ENCODE results near the gene DMD.
"Not testable (repeated sequence)": the region's sequence is repeated elsewhere in the genome, so short reads cannot be mapped to it uniquely, and the experiment has no call there.

DMD gene

GRCh38 chrX:32778965-32779364 lies 432.4 kb downstream of the DMD start:
- Mint-ChIP-seq H3K27ac (no peak overlapping the region), H3K9me3 (no peaks in the 10 kb centered on the region), H3K4me1 (ENCODE audit: low read depth) (no peaks in the 10 kb centered on the region), H3K36me3 (ENCODE audit: low read depth) (no peaks in the 10 kb centered on the region), H3K4me3 (no peak overlapping the region), H3K27me3 (no peaks in the 10 kb centered on the region)

- Mint-ChIP-seq H3K36me3 (ENCODE audit: low read depth) (no peaks in the 10 kb centered on the region), H3K9me3 (no peaks in the 10 kb centered on the region), H3K4me3 (no peak overlapping the region)
Measured at GRCh38 chrX:32774966-32775365, 436.4 kb downstream of the DMD start.

GRCh38 chrX:32749070-32749469 lies 462.3 kb downstream of the DMD start:
- H3K36me3 Mint-ChIP-seq (ENCODE audit: low read depth): no peaks in the 10 kb centered on the region
- no peak overlapping the region for H3K27ac Mint-ChIP-seq
- no peak overlapping the region for H3K4me3 Mint-ChIP-seq
- no peaks in the 10 kb centered on the region for H3K4me1 Mint-ChIP-seq (ENCODE audit: low read depth)
- no peaks in the 10 kb centered on the region for H3K27me3 Mint-ChIP-seq
- H3K9me3 Mint-ChIP-seq: no peaks in the 10 kb centered on the region

More at GRCh38 chrX:32774966-32775365, 436.4 kb downstream of the DMD start:
- Mint-ChIP-seq H3K27me3 (no peaks in the 10 kb centered on the region), H3K27ac (no peak overlapping the region), H3K4me1 (ENCODE audit: low read depth) (no peaks in the 10 kb centered on the region)

- Mint-ChIP-seq H3K9me3 (no peaks in the 10 kb centered on the region), H3K27ac (no peak overlapping the region), H3K27me3 (no peaks in the 10 kb centered on the region), H3K4me1 (ENCODE audit: low read depth) (no peaks in the 10 kb centered on the region), H3K4me3 (no peak overlapping the region), H3K36me3 (ENCODE audit: low read depth) (no peaks in the 10 kb centered on the region)
Measured at GRCh38 chrX:32745323-32745722, 466.0 kb downstream of the DMD start.

- no peak overlapping the region for H3K27ac Mint-ChIP-seq
- no peaks in the 10 kb centered on the region for H3K9me3 Mint-ChIP-seq
- no peak overlapping the region for H3K4me3 Mint-ChIP-seq
- H3K36me3 Mint-ChIP-seq (ENCODE audit: low read depth): no peaks in the 10 kb centered on the region
- H3K27me3 Mint-ChIP-seq: no peaks in the 10 kb centered on the region
- no peaks in the 10 kb centered on the region for H3K4me1 Mint-ChIP-seq (ENCODE audit: low read depth)
Measured at GRCh38 chrX:32744921-32745320, 466.4 kb downstream of the DMD start.

GRCh38 chrX:32741910-32742309 lies 469.4 kb downstream of the DMD start:
- H3K4me1 Mint-ChIP-seq (ENCODE audit: low read depth): no peaks in the 10 kb centered on the region
- H3K4me3 Mint-ChIP-seq: no peak overlapping the region
- H3K27ac Mint-ChIP-seq: no peak overlapping the region
- no peaks in the 10 kb centered on the region for H3K36me3 Mint-ChIP-seq (ENCODE audit: low read depth)
- H3K27me3 Mint-ChIP-seq: no peaks in the 10 kb centered on the region
- no peaks in the 10 kb centered on the region for H3K9me3 Mint-ChIP-seq

GRCh38 chrX:32708542-32708941 lies 502.8 kb downstream of the DMD start:
- H3K27ac Mint-ChIP-seq: no peak overlapping the region
- H3K27me3 Mint-ChIP-seq: no peaks in the 10 kb centered on the region
- H3K4me3 Mint-ChIP-seq: no peak overlapping the region
- H3K4me1 Mint-ChIP-seq (ENCODE audit: low read depth): no peaks in the 10 kb centered on the region
- H3K36me3 Mint-ChIP-seq (ENCODE audit: low read depth): no peaks in the 10 kb centered on the region
- no peaks in the 10 kb centered on the region for H3K9me3 Mint-ChIP-seq

GRCh38 chrX:32705385-32705784 lies 506.0 kb downstream of the DMD start:
- not testable (repeated sequence) for H3K9me3 Mint-ChIP-seq; H3K4me3 Mint-ChIP-seq; H3K4me1 Mint-ChIP-seq (ENCODE audit: low read depth); H3K27ac Mint-ChIP-seq; H3K27me3 Mint-ChIP-seq; H3K36me3 Mint-ChIP-seq (ENCODE audit: low read depth)

- H3K9me3 Mint-ChIP-seq: peaks cover 4% of the 10 kb centered on the region
- H3K27ac Mint-ChIP-seq: no peak overlapping the region
- H3K36me3 Mint-ChIP-seq (ENCODE audit: low read depth): no peaks in the 10 kb centered on the region
- H3K4me3 Mint-ChIP-seq: no peak overlapping the region
- H3K27me3 Mint-ChIP-seq: no peaks in the 10 kb centered on the region
- H3K4me1 Mint-ChIP-seq (ENCODE audit: low read depth): no peaks in the 10 kb centered on the region
Measured at GRCh38 chrX:32687379-32687778, 524.0 kb downstream of the DMD start.

- H3K9me3 Mint-ChIP-seq: no peaks in the 10 kb centered on the region
- H3K36me3 Mint-ChIP-seq (ENCODE audit: low read depth): no peaks in the 10 kb centered on the region
- H3K4me1 Mint-ChIP-seq (ENCODE audit: low read depth): no peaks in the 10 kb centered on the region
- no peak overlapping the region for H3K4me3 Mint-ChIP-seq
- H3K27ac Mint-ChIP-seq: no peak overlapping the region
- no peaks in the 10 kb centered on the region for H3K27me3 Mint-ChIP-seq
Measured at GRCh38 chrX:32678487-32678886, 532.9 kb downstream of the DMD start.

GRCh38 chrX:32673193-32673592 lies 538.2 kb downstream of the DMD start:
- Mint-ChIP-seq H3K4me1 (ENCODE audit: low read depth) (no peaks in the 10 kb centered on the region), H3K27me3 (no peaks in the 10 kb centered on the region), H3K27ac (no peak overlapping the region), H3K4me3 (no peak overlapping the region), H3K36me3 (ENCODE audit: low read depth) (no peaks in the 10 kb centered on the region), H3K9me3 (no peaks in the 10 kb centered on the region)

GRCh38 chrX:32662516-32662915 lies 548.8 kb downstream of the DMD start:
- Mint-ChIP-seq H3K36me3 (ENCODE audit: low read depth) (no peaks in the 10 kb centered on the region), H3K4me1 (ENCODE audit: low read depth) (no peaks in the 10 kb centered on the region), H3K27me3 (no peaks in the 10 kb centered on the region), H3K27ac (no peak overlapping the region), H3K9me3 (peaks cover 4% of the 10 kb centered on the region), H3K4me3 (no peak overlapping the region)

GRCh38 chrX:32644476-32645245 lies 566.7 kb downstream of the DMD start:
- H3K4me3 Mint-ChIP-seq: no peak overlapping the region
- H3K27ac Mint-ChIP-seq: peak overlapping the region; percentile 31
- no peaks in the 10 kb centered on the region for H3K36me3 Mint-ChIP-seq (ENCODE audit: low read depth)
- no peaks in the 10 kb centered on the region for H3K27me3 Mint-ChIP-seq
- no peaks in the 10 kb centered on the region for H3K4me1 Mint-ChIP-seq (ENCODE audit: low read depth)
- H3K9me3 Mint-ChIP-seq: no peaks in the 10 kb centered on the region

GRCh38 chrX:32642283-32642682 lies 569.1 kb downstream of the DMD start:
- Mint-ChIP-seq H3K9me3 (no peaks in the 10 kb centered on the region), H3K4me3 (no peak overlapping the region), H3K27me3 (no peaks in the 10 kb centered on the region), H3K4me1 (ENCODE audit: low read depth) (no peaks in the 10 kb centered on the region), H3K36me3 (ENCODE audit: low read depth) (no peaks in the 10 kb centered on the region), H3K27ac (no peak overlapping the region)

GRCh38 chrX:32618154-32618553 lies 593.2 kb downstream of the DMD start:
- no peaks in the 10 kb centered on the region for H3K36me3 Mint-ChIP-seq (ENCODE audit: low read depth)
- no peak overlapping the region for H3K27ac Mint-ChIP-seq
- H3K27me3 Mint-ChIP-seq: no peaks in the 10 kb centered on the region
- no peaks in the 10 kb centered on the region for H3K4me1 Mint-ChIP-seq (ENCODE audit: low read depth)
- no peaks in the 10 kb centered on the region for H3K9me3 Mint-ChIP-seq
- H3K4me3 Mint-ChIP-seq: no peak overlapping the region

GRCh38 chrX:32614707-32615106 lies 596.6 kb downstream of the DMD start:
- H3K27ac Mint-ChIP-seq: no peak overlapping the region
- no peaks in the 10 kb centered on the region for H3K36me3 Mint-ChIP-seq (ENCODE audit: low read depth)
- H3K4me3 Mint-ChIP-seq: no peak overlapping the region
- no peaks in the 10 kb centered on the region for H3K27me3 Mint-ChIP-seq
- H3K9me3 Mint-ChIP-seq: no peaks in the 10 kb centered on the region
- H3K4me1 Mint-ChIP-seq (ENCODE audit: low read depth): no peaks in the 10 kb centered on the region
